Eye (tissue), 1 donor: ENCODE data around the gene LANCL2.
A peak's percentile ranks its signal among the peaks of the same experiment; 100 is the strongest.
"Not testable (repeated sequence)": the region's sequence is repeated elsewhere in the genome, so short reads cannot be mapped to it uniquely, and the experiment has no call there.

Experiments used
- DNase-seq: peaks from one replicate; pipeline ENCODE4 v3.0.0-alpha.2; 2015

The LANCL2 gene

DNA sequence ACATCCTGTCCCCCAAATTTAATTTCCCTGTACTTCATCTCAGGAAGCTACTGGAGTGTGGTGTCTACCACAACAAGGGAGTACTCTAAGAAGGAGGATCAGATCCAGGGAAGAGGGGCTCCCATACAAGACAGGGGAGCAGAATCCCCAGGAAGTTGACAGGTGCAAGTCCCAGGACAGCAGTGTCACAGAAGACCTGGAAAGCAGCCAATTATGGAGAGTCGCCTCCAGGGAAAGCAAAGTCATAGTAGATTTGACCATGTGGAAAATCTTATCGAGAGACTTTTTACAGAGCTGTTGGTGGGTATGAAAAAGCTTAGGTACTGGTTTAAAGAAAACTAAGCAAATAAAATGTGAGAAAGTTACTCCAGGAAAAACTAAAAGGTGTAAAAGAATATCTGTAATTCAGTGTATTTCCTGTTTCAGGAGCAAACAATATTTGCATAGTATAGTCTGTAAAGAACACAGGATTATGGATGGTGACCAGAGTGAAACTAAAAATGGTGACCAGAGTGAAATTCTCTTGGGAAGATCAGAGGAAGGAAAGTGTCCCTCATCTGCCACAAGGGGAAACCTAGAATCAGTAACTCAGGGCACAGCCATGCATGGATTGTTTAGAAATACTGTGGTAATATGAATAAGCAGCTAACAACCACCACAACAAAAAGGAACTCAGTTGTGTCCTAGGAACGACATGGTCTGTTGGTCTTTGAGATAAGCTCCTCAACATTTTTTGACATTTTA, 44.5 kb downstream of the LANCL2 start:
- no peak for DNase-seq

DNA sequence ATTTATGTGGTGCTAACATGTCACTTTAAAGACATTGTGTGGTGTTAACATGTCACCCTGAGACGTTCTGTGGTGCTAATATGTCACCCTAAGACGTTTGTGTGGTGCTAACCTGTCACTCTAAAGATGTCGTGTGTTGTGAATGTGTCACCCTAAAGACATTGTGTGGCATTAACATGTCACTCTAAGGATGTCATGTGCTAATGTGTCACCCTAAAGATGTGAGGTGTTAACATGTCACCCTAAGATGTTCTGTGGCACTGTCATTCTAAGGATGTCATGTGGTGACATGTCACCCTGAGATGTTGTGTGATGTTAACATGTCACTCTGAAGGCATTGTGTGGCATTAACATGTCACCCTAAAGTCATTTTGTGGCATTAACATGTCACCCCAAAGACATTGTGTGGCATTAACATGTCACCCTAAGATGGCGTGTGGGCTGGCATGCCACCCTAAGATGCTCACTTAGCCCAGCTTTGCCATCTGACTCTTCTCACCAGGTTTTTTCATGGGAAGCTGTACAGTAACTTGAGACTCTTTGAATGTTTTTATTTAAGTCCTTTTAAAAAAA, 45.6 kb downstream of the LANCL2 start:
- DNase-seq = no peak

DNA sequence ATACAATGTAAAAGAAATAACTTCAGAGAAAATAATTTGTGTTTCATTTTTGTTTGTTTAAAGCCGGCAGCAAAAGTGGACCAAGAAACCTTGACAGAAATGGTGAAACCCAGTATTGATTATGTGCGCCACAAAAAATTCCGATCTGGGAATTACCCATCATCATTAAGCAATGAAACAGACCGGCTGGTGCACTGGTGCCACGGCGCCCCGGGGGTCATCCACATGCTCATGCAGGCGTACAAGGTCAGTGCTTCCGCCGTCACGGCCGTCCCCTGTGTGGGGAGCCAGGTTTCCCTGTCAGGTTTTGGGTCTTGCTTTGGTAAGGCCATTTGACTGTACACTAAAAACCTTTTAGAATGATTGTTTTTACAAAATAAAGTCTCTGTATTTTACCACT, 46.7 kb downstream of the LANCL2 start:
- DNase-seq = no peak

DNA sequence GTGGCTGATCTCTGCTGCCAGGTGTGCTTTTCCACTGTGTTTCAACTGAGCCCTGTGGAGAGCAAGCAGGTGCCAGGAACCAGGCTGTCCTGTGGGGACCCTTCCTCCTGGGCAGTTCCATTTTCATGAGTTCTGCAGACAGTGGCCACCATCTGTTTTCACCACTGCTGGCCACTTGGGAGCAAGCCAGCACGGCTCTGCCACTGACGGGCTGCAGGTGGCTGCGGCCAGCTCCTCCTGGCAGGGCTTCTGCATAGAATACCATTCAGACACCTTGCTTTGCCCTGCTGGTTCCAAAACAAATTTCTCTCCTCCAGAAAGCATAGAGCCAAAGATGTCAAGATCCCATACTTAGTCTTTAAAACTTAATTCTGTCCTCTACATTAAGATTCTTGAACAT, 48.3 kb downstream of the LANCL2 start:
- DNase-seq = no peak

DNA sequence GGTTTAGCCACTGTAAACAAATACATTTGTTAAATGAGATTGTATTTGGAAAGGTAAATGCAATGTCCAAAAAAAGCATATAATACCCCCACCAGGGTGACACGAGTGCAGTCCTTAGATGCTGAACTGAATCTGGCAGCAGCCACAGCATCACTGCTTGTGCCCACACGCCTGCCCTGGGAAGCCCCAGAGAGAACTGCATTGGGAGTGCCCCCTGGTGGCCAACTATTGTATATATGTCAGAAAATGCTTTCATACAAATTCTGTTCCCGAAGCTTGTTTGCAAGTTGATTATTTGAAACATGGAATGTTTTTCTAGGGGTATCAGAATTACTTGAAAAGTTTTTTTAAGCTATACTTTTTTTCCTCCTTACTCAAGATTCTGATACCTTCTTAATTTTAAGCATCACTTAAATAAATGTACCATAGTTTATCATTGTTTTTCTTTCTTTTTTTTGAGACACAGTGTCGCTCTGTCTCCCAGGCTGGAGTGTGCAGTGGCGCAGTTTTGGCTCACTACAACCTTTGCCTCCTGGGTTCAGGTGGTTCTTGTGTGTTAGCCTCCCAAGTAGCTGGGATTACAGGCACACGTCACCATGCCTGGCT, 50.1 kb downstream of the LANCL2 start:
- DNase-seq = peak; percentile 94

DNA sequence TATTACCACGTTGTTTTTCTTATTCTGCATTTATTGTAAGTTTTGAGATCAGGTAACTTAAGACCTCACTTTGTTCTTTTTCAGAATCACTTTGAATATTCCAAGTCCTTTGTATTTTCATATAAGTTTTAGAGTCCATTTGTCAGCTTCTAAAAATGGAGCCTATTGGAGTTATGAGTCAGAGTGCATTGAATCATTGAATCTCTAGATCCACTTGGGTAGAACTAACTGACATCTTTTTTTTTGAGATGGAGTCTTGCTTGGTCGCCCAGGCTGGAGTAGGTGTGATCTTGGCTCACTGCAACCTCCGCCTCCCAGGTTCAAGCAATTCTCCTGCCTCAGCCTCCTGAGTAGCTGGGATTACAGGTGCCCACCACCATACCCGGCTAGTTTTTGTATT, 52.3 kb downstream of the LANCL2 start:
- DNase-seq = not testable (repeated sequence)

DNA sequence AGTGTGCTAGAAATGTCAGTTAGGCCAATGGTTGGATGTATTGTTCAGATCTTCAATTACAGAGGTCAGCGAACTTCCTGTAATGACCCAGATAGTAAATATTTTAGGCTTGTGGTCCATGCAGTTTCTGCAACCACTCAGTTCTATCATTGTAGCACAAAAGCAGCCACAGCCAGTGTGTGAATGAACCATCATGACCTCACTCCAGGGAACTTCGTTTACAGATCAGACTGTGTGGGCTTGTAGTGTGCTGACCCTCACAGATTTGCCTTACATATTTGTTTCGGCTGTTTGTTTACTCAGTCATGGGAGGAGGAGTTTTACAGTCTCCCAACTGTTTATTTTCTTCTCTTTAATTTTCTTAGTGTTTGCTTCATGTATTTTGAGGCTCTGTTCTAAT, 55.4 kb downstream of the LANCL2 start:
- peak; percentile 85 for DNase-seq

DNA sequence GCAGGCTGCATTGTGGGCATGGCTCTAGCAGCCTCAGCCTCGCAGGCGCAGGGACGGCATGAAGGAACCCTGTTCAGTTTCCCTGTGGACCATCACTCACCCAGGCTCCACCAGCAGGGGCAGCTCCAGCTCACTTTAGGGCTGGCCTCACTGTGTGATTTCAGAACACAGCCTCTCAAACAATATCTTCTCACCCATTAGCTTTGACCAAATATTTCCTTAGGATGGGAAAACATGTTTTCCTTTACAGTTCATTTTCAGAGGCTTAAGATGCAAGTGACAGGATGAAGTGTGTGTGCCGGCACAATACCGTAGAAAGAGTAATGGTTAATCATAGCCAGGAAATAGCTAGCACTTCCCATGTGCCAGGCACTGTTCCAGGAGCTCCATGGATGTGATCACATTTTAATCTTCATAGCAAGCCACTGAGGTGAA, 58.2 kb downstream of the LANCL2 start:
- no peak for DNase-seq

DNA sequence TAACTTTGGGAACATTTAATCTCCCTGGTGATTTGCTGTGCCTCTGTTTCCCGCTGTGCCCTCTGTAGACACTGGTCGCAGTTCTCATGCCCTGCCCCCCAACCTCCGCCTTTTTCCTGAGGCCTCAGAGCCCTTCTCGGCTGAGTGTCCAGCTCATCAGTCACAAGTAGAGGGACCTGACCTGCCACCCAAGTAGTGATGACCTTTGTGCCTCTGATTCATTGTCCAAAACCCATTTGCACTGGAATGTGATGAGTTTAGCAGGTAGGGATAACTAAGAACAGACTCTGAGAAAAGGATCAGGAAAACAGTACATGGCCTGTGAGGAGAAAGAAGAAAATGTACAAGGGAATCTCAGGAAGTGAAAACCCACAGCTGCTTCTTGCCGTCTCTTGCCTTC, 58.8 kb downstream of the LANCL2 start:
- no peak for DNase-seq

DNA sequence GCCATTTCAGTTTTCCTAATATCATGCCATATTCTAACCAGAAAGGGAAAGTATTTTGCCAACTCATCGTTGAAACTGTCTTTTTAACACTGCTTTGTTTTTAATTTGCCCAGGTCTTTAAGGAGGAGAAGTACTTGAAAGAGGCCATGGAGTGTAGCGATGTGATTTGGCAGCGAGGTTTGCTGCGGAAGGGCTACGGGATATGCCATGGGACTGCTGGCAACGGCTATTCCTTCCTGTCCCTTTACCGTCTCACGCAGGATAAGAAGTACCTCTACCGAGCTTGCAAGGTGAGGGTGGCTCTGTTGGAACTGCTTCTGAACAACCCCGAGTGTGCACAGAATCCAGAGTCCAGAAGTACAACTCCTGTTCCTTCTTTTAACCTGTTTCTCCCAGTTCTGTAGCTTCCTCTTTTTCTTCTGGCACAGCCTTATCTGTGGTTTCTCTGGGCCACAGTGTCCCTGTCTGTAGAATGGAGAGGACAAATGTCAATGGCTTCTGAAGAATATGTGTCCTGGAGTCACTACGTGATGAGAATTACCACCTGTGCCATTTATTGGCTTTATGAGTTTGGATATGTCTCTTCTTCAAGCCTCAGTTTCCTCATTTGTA, 60.1 kb downstream of the LANCL2 start:
- DNase-seq = no peak

DNA sequence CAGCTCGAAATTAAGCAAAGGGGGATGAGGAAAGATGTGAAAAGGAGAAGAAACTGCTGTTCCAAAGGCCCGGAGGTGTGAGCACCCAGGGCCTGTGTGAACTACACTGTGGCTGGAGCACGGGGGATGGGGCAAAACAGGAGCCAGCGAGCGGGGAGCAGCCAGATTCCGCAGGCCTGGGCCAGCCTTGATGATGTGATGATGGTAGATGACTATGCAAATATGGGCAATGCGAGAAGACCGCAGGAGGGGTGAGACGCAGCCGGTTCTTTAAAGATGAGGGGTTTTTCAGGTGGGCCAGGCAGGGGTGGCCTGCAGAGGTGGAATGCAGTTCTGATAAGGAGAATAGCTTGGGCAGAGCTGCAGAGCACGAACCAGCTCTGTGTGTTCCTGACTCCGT, 61.5 kb downstream of the LANCL2 start:
- DNase-seq = no peak

DNA sequence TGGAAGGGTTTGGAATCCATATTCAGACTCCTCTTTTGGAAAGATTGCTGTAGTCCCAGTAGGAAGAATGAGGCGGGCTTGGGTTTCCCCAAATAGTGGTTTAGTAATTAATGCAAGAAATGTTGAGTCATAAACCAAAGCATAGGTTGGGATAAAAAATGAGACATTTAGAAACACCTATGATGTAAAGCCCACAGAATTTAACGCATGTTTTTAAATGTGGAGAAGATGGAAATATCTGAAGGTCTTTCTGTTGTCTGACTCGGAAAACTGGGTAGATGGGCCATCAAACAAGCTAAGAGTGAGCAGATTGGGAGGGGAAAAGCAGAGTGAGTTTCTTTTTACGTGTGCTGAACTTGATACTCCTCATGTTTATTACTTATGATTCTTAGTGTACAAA, 62.2 kb downstream of the LANCL2 start:
- DNase-seq = no peak

DNA sequence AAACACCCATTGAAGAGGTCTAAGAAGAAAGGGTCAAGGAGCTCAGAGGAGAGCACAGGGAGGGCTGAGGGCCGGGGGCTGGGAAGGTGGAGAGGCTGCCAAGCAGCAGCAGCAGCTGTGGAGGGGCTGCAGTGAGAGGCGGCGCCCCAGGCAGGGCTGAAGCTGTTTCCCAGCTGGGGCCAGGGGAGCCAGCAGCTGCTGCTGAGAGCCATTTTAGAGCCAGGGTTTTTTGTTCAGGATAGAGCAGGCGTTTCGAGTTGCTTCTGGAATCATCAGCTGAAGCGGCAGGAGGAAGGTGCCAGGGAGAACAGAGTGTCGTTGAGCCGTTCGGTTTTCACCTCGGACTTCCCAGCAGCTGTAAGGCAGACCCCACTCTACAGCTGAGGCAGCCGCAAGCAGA, 62.7 kb downstream of the LANCL2 start:
- DNase-seq = peak; percentile 82

DNA sequence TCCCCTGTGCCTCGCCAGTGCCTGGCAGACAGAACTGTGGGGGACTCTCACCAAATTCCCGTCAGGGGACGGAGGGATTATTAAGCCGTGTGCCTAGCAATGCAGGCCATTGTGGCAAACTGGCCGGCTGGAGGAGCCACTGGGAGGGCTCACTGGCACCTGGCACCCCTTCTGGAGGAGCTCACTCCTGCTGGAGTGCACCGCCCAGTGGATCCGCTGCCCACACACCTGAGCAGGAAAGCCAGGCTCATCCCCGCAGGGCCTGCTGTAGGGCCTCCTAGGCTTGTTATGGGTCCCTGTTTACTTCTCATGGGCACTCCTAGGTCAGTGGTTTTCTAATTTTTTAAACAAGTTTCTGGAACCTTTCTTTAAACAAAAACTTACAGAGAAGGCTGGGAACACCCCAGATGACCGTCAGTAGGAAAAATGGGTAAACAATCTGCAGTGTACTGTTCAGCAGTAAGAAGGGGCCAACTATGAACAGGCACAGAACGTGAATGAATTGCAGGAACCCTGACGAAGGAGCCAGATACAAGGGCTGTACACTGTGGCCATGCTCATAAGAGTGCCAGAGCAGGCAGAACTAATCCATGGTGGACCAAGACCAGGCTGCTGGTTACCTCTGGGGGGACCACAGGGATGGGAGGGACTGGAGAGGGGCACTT, 64.8 kb downstream of the LANCL2 start:
- no peak for DNase-seq

DNA sequence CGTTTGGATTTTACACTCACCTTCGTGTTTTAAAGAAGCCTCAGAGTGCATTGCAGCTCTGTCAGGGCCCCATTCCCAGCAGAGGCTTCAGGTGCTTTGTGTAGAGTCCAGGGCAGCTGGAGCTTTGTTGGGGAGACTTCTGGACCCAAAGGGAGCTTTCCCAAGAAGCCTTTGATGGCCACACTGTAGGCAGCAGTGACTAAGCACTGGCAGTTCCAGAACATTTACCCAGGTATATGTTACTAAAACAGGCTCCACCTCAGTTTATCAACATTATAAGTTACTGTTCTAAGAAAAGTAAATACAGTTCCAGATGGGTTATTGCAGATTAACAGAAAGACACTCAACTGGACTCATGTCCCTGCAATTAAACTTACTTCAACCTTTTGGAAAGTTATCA, 66.8 kb downstream of the LANCL2 start:
- DNase-seq = no peak

DNA sequence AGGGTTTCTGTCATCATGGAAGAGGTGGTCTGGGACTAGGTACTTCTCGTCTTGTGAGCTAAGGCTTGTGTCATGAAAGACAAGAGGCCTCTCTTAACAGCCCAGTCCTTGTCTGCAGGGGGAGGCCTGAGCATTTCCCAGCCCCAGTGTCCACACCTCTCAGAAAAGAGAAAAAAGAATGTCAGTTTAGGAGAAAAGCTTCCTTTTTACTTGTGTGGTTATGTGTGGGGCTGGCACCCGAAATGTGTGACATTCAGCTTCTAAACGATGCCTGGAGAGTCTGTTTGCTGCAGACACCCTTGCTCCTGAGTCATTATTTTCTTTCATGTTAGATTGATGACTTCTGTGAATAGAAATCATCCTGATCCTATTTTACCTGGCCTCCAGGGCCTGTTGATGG, 67.4 kb downstream of the LANCL2 start:
- no peak for DNase-seq

DNA sequence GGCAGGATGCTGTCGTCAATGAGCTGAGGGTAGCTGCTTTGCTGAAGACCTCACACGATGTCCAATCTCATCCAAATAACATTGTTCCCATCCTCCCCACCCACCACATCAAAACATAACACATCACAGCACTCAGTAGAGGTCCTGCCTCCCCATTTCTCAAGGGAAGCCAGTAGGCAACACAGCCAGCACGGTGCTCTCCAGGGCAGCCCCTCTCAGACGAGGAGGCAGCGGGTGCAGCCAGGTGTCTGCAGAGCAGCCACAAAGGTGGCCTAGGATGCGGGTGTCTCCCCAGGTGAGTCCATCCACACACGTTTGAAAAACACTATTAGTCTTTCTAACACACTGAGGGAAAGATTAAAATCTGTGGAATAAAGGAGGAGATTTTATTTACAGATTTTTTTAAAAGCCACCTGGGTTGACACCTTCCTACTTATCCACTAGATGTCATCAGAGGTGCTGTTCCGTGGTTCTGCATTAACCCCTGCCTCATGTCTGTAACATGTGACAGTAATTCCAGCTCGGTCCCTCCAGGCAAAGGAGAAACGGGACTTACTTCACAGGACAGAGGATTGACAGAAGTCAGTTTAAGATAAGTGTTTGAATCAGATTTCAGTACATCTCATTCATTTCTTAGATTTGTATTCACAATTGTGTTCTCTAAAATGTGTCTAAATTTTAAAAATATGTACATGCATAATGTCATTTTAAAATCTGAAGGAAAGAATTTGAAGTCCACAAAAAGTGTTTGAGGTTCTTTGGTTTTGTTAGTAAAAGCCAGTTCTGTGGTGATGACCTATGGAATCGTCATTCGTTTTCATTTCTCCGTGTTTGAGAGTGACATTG, 68.0 kb downstream of the LANCL2 start:
- DNase-seq = peak; percentile 63

DNA sequence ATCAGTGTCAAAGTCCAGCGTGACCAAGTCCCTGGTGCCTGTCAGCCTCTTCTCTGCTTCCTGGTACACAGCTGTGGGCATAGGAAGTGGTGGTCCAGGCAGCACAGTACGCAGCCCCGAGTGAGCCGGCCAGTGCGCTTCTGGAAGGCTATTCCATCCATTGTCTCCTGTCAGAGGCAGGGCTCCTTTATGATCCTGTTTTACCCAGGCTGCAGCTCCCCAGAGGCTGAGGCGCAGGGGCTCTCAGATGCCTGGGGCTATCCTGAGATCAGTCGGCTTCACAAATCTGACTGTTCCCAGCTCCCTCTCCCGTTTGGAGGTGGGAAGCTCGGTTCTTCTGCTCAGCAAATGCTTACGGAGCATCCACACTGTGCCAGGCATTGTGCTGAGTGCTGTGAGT, 70.3 kb downstream of the LANCL2 start:
- no peak for DNase-seq

DNA sequence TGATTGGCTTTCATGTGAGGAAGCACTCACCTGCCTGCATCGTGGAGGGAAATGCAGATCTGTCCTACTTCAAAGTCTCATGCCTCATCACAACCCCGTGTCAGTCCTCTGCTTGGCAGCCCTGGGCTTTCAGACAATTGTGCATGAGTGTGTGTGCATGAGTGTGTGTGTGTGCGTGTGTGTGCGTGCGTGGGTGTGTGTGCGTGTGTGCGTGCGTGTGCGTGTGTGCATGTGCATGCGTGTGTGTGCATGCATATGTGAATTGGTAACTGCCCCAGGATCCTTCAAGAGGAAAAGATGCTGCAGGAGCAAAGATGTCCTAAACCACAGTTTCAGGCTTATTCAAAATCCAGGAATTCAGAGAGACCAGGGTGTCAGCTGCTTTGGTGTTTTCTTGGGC, 71.3 kb downstream of the LANCL2 start:
- DNase-seq = no peak

DNA sequence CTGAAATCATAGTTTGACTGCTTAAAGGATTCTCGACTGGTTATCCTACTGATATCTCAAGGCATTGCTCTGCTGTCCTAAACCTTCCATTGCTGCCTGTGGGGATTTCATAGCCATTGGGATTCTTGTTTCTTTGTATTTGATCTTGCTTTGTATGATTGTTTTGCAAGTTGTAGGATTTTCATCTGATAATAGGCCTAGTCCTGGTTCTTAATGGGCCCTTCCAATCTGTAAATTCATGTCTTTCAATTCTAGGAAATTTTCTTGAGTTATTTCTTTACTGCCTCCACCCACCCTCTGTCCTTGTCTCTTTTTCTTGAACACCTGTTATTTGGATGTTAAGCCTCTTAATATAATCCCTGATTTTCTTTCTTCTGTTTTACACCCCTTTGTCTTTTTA, 72.2 kb downstream of the LANCL2 start:
- no peak for DNase-seq

DNA sequence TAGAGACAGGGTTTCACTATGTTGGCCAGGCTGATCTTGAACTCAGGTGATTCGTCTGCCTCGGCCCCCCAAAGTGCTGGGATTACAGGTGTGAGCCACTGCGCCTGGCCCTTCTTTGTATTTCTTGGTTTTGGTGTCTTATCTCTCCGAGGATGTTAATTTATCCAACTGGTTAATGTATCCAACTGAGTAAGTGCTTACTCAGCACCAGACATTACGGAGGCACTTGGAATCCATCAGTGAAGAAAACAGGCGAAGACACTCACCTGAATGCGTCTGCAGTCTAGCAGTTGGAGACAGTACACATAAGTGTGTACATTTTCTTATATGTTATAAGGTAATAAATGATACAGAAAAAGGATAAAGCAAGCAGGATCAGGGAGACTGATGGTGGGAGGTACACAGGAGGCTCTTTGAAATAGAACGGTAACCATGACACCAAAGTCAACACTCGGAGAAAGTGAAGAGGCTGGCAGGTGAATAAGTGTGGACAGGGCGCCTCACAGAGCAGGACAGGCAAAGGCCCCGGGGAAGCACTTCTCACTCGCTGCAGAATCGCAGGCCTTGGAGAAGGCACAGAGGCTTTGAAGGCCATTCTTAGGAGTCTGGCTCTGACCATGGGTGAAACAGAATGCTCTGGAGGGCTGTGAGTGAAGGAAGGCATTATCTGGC, 73.1 kb downstream of the LANCL2 start:
- DNase-seq = no peak
